ENCODE measurements around the gene TMEM63A. TPM values are rescaled to one million over a fixed set of nuclear protein-coding genes. Genes with fewer than 3 reads are reported as not detected.

TMEM63A gene
- total and polyA plus RNA-seq, 2 of the 13 experiments (the other 11 are each of a cell fraction or from before 2014, with no cell fraction given): 23.9 to 53.3 TPM

GRCh38 chr1:225911191-225912130, 29.3 kb upstream of the TMEM63A start (continued):
- TF ChIP-seq ZNF407 (CRISPR knock-in tag; IDR thresholded peaks at IDR 0.05; ENCODE audit: not compliant biosample characterization) (no peak), NR1H2 (CRISPR knock-in tag; IDR thresholded peaks at IDR 0.05; ENCODE audit: borderline replicate concordance, low read depth) (no peak), BORCS8-MEF2B (CRISPR knock-in tag; IDR thresholded peaks at IDR 0.05) (no peak), MXI1 (IDR thresholded peaks at IDR 0.05; ENCODE audit: borderline replicate concordance, low read depth, low read length) (no peak; the same call in 2 of the 3 replicates), MYNN (CRISPR knock-in tag; IDR thresholded peaks at IDR 0.05; ENCODE audit: low read depth) (no peak), ATF7-NPFF (CRISPR knock-in tag; IDR thresholded peaks at IDR 0.05; ENCODE audit: low read depth) (0 out of 2 replicates have a peak, but pooled peaks have one; percentile 25), ZHX1 (CRISPR knock-in tag; IDR thresholded peaks at IDR 0.05; ENCODE audit: low read depth) (no peak), NCOA2 (CRISPR knock-in tag; IDR thresholded peaks at IDR 0.05) (no peak), ZBTB7A (CRISPR knock-in tag; IDR thresholded peaks at IDR 0.05) (no peak), ZNF7 (CRISPR knock-in tag; IDR thresholded peaks at IDR 0.05) (no peak), KLF16 (CRISPR knock-in tag; IDR thresholded peaks at IDR 0.05) (no peak), ZNF343 (CRISPR knock-in tag; IDR thresholded peaks at IDR 0.05) (no peak), ZBTB39 (CRISPR knock-in tag; IDR thresholded peaks at IDR 0.05) (no peak), NCOR1 (IDR thresholded peaks at IDR 0.05; ENCODE audit: borderline replicate concordance, low read length) (no peak), POGZ (CRISPR knock-in tag; IDR thresholded peaks at IDR 0.05) (peak; percentile 63)

Measured in HepG2 (cell line).